Left ventricle myocardium inferior (tissue), 1 donor: ENCODE data around the gene ZNF860. TPM values are rescaled to one million over a fixed set of nuclear protein-coding genes. Genes with fewer than 3 reads are reported as not detected.
"Not testable (repeated sequence)": the region's sequence is repeated elsewhere in the genome, so short reads cannot be mapped to it uniquely, and the experiment has no call there.

Experiments used
- DNase-seq: peaks from one replicate; pipeline ENCODE4 v3.0.0-alpha.2; 2020
- H3K27ac ChIP-seq: fragments of 200-600 bp; replicated peaks from 2 replicates; pipeline ENCODE4 v1.8.0; 2021
- H3K27me3 ChIP-seq: fragments of 200-600 bp; 2 replicates; pipeline ENCODE4 v1.8.0; 2021; ENCODE audit warnings: low read depth
- H3K36me3 ChIP-seq: fragments of 200-600 bp; 2 replicates; pipeline ENCODE4 v1.8.0; 2021
- H3K4me1 ChIP-seq: fragments of 200-600 bp; 2 replicates; pipeline ENCODE4 v1.8.0; 2021
- H3K4me3 ChIP-seq: fragments of 200-600 bp; 2 replicates; pipeline ENCODE4 v1.8.0; 2021; ENCODE audit warnings: mild to moderate bottlenecking, moderate library complexity
- H3K9me3 ChIP-seq: fragments of 200-600 bp; replicated peaks from 2 replicates; pipeline ENCODE4 v1.8.0; 2021
- CTCF ChIP-seq: fragments of 200-600 bp; IDR thresholded peaks from 2 replicates; pipeline ENCODE4 v1.8.0; 2021; ENCODE audit warnings: antibody characterized with exemption, mild to moderate bottlenecking, borderline replicate concordance
- intact Hi-C: fragments of 100-400 bp; cut with micrococcal nuclease; formaldehyde crosslinking; loops from one replicate; pipeline ENCODE4 v1.11.0; 2022
- total RNA-seq: library from RNA; stranded (reverse); fragmentation: NEBNext Ultra II Directional; extraction: Animal tissue kit (Norgen Biotek cat#: 25700); gene quantifications from one replicate; pipeline ENCODE4 v1.2.1, GENCODE V29; 2021
- donor health status: DM: no; HTN: yes; CAD: no; lungs with severe emphysema.

Gene ZNF860
- total RNA-seq, 1 donor from 2014 or later: 0.08 TPM

DNA sequence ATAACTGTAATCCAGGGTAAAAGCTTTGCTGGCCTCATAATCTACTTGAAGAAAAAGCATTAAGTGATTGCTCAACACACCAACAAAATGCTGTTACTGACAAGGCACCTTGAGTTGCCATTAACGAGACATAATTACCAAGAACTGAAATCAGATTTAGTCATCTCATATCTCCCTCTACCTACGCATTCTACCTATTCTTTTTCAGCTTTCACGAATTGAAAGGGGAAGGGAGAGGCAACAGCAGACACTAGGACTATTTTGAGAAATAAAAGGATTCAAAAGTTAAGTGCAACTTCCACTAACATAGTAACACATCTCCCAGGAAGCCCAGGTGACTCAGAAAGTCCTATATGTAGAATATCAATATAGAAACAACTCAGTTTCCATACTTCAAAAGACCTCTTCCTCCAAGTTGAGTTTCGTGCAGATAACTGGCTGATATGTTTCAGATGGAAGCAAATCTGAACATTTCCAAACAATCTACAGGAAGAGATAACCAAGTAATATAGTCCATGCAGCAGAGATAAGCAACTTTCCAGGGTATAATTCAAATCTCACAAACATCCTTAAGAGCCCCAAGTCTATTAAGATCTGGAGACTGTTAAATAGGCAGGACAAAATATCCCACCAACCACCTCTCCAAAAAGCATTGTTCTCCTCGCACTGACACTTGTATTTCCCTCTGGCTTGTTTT is 2.4 kb upstream of the ZNF860 start:
- Histone ChIP-seq H3K27me3 (no peaks in the 10 kb centered on the region), H3K27ac (no peak overlapping the region), H3K4me3 (no peak overlapping the region), H3K9me3 (no peaks in the 10 kb centered on the region), H3K4me1 (peaks cover 31% of the 10 kb centered on the region), H3K36me3 (no peaks in the 10 kb centered on the region)
- intact Hi-C loops: no loop called here
- no peak for TF ChIP-seq CTCF
- no peak for DNase-seq

- intact Hi-C loops: no loop called here
- Histone ChIP-seq H3K36me3 (no peaks in the 10 kb centered on the region), H3K27me3 (no peaks in the 10 kb centered on the region), H3K27ac (peak overlapping the region; percentile 88), H3K4me1 (peaks cover 31% of the 10 kb centered on the region), H3K9me3 (no peaks in the 10 kb centered on the region), H3K4me3 (peak overlapping the region; percentile 82)
- peak; percentile 36 for DNase-seq
- TF ChIP-seq CTCF: peak; percentile 20
These were observed 882 bp upstream of the ZNF860 start for GRCh38 chr3:31980530-31981205.

DNA sequence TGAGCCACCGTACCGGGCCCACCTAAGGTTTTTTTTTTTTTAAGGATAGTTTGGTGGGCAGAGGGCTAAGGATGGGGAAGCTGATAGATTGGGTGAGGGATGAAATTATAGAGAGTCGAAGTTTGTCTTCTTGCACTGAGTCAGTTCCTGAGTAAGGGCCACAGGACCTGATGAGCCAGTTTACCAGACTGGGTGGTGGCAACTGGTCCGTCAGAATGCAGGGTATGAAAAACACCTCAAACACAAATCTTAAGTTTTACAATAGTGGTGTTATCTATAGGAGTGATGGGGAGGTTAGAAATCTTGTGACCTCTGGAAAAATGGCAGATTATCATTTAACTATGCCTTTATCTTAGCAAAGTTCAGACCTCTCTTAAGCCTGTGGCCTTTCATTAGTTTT is 2.8 kb downstream of the ZNF860 start:
- Histone ChIP-seq H3K27me3 (no peaks in the 10 kb centered on the region), H3K9me3 (peaks cover 29% of the 10 kb centered on the region), H3K4me3 (no peak overlapping the region), H3K4me1 (peaks cover 28% of the 10 kb centered on the region), H3K36me3 (no peaks in the 10 kb centered on the region), H3K27ac (no peak overlapping the region)
- intact Hi-C loops: no loop called here
- DNase-seq: no peak
- no peak for TF ChIP-seq CTCF

DNA sequence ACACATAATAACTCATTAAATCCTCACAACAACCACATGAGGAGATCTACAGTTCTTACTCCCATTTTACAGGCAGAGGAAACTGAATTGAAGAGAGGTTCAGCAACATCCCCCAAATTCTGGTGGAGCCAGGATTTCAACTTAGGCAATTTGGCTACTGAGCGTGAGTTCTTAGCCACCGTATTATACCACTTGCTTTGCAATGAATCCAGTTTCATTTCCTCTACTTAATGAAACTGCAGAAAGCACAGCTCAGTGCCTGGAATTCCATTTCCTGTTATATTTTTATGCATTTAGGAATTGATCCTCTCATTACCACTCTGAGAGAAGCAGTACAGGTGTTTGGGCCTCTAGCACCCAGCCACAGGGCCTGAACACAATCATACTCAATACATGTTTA is 4.3 kb downstream of the ZNF860 start:
- intact Hi-C loops: no loop called here
- H3K4me3 ChIP-seq: no peak overlapping the region
- H3K27ac ChIP-seq: no peak overlapping the region
- H3K4me1 ChIP-seq: peaks cover 13% of the 10 kb centered on the region
- H3K36me3 ChIP-seq: no peaks in the 10 kb centered on the region
- no peaks in the 10 kb centered on the region for H3K27me3 ChIP-seq
- TF ChIP-seq CTCF: no peak
- DNase-seq: no peak
- peaks cover 44% of the 10 kb centered on the region for H3K9me3 ChIP-seq

GRCh38 chr3:31988271-31988670 is 6.7 kb downstream of the ZNF860 start:
- Histone ChIP-seq H3K4me3 (no peak overlapping the region), H3K9me3 (peaks cover 61% of the 10 kb centered on the region), H3K27ac (no peak overlapping the region), H3K36me3 (no peaks in the 10 kb centered on the region), H3K4me1 (no peaks in the 10 kb centered on the region), H3K27me3 (no peaks in the 10 kb centered on the region)
- intact Hi-C loops: no loop called here
- TF ChIP-seq CTCF: no peak
- DNase-seq: no peak

GRCh38 chr3:31992995-31993394 is 11.4 kb downstream of the ZNF860 start:
- H3K4me1 ChIP-seq, H3K4me3 ChIP-seq, intact Hi-C loops, H3K27me3 ChIP-seq, H3K27ac ChIP-seq, DNase-seq, H3K36me3 ChIP-seq: not testable (repeated sequence)
- peaks cover 58% of the 10 kb centered on the region for H3K9me3 ChIP-seq
